Stimulated activated naive CD8-positive, alpha-beta T cell treated with anti-CD3 and anti-CD28 coated beads, Interleukin-15, Interleukin-2, amounts not matched to agents 100 ng/mL and 50 ng/mL, for 24 hours (primary cell): ENCODE results near the gene SAC3D1.

Source experiments
- H3K27ac Mint-ChIP-seq: one replicate; pipeline ENCODE4 v1.8.0; 2021; ENCODE audit warnings: mild to moderate bottlenecking, mixed read lengths
- H3K27me3 Mint-ChIP-seq: one replicate; pipeline ENCODE4 v1.8.0; 2021; ENCODE audit warnings: mixed read lengths
- H3K36me3 Mint-ChIP-seq: one replicate; pipeline ENCODE4 v1.8.0; 2021; ENCODE audit warnings: low read depth, mixed read lengths
- H3K4me1 Mint-ChIP-seq: one replicate; pipeline ENCODE4 v1.8.0; 2021; ENCODE audit warnings: low read depth, mixed read lengths
- H3K4me3 Mint-ChIP-seq: one replicate; pipeline ENCODE4 v1.8.0; 2021; ENCODE audit warnings: mild to moderate bottlenecking, mixed read lengths
- H3K9me3 Mint-ChIP-seq: one replicate; pipeline ENCODE4 v1.8.0; 2021; ENCODE audit warnings: mixed read lengths

The SAC3D1 gene

DNA sequence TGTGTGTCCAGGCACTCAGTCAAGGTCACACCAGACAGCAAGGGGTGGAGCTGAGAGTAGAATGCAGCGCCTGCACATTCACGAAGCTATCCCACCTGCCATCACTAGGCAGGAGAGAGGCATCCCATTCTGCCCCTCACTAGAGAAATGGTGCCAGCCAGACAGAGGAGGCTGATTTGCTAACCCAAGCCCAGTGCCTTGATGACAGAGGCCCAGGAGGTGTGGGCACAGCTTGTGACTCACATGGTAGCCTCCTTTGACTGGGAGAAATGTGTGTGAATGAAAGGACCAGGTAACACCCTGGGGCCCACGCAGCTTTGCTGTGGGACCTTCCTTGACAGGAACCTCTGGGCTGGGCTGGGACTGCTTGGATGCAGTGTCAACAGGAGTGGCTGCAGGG lies 22.5 kb downstream of the SAC3D1 start:
- H3K4me3 Mint-ChIP-seq: no peak overlapping the region
- no peaks in the 10 kb centered on the region for H3K27me3 Mint-ChIP-seq
- peaks cover 3% of the 10 kb centered on the region for H3K4me1 Mint-ChIP-seq
- H3K9me3 Mint-ChIP-seq: no peaks in the 10 kb centered on the region
- no peak overlapping the region for H3K27ac Mint-ChIP-seq
- H3K36me3 Mint-ChIP-seq: no peaks in the 10 kb centered on the region

DNA sequence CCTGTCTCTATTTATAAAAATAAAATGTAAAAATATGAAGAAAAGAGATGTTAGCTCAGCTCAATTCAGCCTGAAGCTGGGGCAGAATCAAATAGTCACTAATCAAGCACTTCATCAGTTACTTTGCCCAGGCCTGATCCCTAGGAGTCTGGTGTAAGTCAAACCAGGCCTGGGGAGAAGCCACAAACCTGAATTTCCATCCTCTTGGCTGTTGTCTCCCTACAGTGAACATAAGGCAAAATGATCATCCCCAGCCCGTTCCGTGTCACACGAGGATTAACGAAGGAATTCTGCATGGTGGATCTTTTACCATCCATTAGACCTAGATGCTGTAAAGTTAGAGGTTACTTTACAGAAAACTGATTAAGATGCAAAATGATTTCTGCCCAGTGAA lies 23.8 kb downstream of the SAC3D1 start:
- H3K4me3 Mint-ChIP-seq: no peak overlapping the region
- no peaks in the 10 kb centered on the region for H3K27me3 Mint-ChIP-seq
- H3K27ac Mint-ChIP-seq: no peak overlapping the region
- no peaks in the 10 kb centered on the region for H3K36me3 Mint-ChIP-seq
- H3K9me3 Mint-ChIP-seq: no peaks in the 10 kb centered on the region
- peaks cover 3% of the 10 kb centered on the region for H3K4me1 Mint-ChIP-seq

DNA sequence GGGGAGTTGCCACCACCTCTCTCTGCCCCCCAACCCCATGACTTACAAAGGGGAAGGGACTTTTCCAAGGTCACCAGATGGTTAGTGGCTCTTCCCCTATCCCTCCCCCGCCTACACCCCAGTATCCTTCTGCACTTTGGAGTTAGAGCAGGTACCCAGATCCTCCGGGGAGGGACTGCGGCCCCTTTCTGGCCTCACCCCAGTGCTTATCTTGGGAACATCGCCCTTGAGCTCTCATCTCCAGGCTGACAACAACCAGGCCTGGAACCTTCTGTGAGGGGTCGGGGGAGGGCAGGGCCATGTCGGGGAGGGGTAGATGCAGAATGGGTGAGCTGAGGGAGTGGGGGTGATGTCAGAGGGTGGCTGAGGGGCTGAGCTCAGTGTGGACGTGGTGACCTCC lies 24.8 kb downstream of the SAC3D1 start:
- H3K4me3 Mint-ChIP-seq: no peak overlapping the region
- H3K4me1 Mint-ChIP-seq: peaks cover 3% of the 10 kb centered on the region
- H3K27ac Mint-ChIP-seq: no peak overlapping the region
- H3K36me3 Mint-ChIP-seq: no peaks in the 10 kb centered on the region
- H3K9me3 Mint-ChIP-seq: no peaks in the 10 kb centered on the region
- no peaks in the 10 kb centered on the region for H3K27me3 Mint-ChIP-seq

DNA sequence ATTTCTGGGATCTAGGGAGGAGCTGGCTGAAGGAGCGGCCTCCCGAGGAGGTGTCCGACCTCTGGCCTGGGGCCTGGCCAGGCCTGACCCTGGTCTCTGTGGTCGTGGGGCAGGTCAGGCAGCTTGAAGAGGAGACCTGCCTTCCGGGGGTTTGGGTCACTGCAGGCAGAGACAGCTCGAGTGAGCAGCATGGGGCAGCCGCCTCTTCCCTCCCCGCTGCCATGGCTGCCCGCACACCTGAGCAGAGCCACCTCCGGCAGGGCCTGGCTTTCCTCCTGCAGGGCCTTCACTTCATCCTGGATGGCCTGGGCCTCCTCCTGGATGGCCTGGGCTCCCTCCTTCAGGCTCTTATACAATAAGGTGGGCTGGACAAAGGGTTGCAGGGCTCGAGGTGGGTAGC lies 25.3 kb downstream of the SAC3D1 start:
- Mint-ChIP-seq H3K4me3 (no peak overlapping the region), H3K4me1 (peaks cover 3% of the 10 kb centered on the region), H3K36me3 (no peaks in the 10 kb centered on the region), H3K27ac (no peak overlapping the region), H3K27me3 (no peaks in the 10 kb centered on the region), H3K9me3 (no peaks in the 10 kb centered on the region)

DNA sequence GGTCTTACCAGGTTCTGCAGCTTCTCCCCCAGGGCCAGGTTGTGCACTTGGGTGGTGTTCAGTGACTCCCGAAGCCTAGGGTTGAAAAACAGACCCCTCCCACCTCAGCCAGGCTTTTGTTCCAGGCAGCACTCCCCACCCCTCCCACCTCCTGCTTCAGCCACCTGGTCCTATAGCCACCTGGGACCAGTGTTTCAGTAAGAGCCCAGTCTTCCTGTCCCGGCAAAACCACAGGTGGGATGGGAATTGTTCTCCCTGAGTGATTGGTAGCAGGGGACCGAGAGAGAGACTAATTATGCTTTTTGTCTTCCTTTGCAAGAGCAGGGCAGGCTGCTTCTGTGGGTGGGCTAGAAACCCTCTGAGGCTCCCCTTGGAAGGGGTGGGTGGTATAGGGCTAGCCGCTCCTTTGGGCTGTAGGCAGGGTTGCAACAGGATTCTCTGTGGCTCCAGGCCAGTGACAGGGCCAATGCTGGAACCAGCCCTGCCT lies 25.8 kb downstream of the SAC3D1 start:
- no peaks in the 10 kb centered on the region for H3K36me3 Mint-ChIP-seq
- H3K4me1 Mint-ChIP-seq: peaks cover 3% of the 10 kb centered on the region
- no peaks in the 10 kb centered on the region for H3K27me3 Mint-ChIP-seq
- no peaks in the 10 kb centered on the region for H3K9me3 Mint-ChIP-seq
- H3K27ac Mint-ChIP-seq: no peak overlapping the region
- no peak overlapping the region for H3K4me3 Mint-ChIP-seq

DNA sequence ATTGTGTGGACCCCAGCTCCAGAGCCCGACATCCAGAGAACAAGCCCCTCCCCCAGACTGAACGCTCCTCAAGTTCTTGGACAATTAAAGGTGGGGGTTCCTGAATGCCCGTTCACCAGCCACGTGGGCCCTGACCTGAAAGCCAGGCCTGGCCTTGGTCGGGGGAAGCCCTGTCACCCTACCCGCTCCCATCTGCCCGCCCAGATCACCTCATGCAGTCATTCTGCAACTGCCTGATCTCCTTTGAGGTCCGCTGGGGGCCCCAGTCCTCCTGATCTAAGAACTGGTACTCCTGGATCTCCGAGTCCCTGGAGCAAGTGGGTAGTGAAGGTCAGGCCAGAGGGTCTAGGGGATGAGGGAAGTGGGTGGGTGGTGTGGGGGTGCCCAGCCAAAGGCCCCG lies 26.4 kb downstream of the SAC3D1 start:
- Mint-ChIP-seq H3K9me3 (no peaks in the 10 kb centered on the region), H3K27ac (no peak overlapping the region), H3K36me3 (no peaks in the 10 kb centered on the region), H3K4me1 (no peaks in the 10 kb centered on the region), H3K27me3 (no peaks in the 10 kb centered on the region), H3K4me3 (no peak overlapping the region)

DNA sequence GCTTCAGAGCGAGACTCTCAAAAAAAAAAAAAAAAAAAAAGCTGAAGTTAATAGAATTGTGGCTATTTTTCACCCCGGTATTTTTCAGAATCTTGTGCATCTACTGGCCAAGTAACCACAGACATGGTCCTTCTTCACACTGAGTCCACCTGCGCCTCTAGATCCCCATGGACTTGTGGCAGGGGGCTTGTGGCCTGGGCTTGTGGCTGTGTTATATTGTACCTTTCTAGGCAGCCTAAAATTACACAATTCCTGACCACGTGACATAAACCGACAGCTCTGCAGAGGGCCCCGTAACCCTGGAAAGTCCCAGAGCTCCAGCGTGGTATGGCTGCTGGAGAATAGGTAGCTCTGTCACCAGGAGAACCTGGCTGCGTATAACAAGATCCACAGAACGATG lies 28.2 kb downstream of the SAC3D1 start:
- Mint-ChIP-seq H3K36me3 (no peaks in the 10 kb centered on the region), H3K27me3 (no peaks in the 10 kb centered on the region), H3K4me3 (no peak overlapping the region), H3K27ac (no peak overlapping the region), H3K4me1 (no peaks in the 10 kb centered on the region), H3K9me3 (no peaks in the 10 kb centered on the region)

DNA sequence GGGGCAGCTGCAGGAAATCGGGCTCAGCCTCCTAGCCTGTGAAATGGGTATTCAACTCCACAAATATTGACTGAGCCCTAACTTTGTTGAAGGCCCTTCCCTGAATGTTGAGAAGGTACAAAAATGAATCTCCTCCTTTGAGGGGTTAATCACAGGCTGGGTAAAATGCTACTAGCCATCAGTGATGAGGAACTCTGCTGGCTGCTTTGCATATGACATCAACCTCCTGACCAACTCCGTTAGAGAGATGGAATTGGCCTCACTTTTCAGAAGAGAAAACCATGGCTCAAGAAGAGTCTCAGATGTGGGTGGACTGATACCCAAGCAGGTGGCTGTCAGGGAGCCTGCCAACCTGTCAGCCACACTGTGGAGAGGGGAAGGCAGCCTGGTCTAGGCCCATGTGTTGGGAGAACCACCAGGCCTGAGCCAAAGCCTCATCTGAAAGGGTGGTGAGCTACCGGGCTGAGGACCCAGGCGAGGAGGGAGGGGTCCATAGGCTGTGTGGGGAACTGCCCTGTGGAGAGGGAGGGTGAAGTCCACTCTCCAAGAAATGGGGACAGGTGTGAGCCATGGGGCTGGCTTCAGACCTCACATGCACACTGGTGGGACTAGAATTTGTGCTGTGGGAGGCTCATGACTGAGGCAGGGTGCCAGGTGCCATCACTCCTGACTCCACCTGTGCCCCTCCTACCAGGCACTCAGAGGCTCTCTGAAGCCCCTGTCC lies 31.1 kb downstream of the SAC3D1 start:
- Mint-ChIP-seq H3K36me3 (peaks cover 17% of the 10 kb centered on the region), H3K27ac (no peak overlapping the region), H3K27me3 (no peaks in the 10 kb centered on the region), H3K4me3 (no peak overlapping the region), H3K4me1 (no peaks in the 10 kb centered on the region), H3K9me3 (no peaks in the 10 kb centered on the region)

DNA sequence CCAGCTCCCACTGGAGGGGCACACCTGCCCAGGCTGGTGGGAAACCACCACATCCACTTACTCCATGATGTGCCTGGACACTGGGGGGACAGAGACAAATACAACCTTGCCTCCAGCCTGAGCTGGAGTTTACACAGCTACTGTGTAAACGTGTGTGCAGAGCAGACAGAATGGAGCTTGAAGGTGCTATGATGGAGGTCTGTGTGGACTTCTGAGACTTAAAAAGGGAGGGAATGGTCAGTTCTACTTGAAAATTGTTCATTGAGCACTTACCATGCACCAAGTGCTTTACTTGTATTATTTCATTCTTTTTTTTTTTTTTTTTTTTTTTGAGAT lies 31.6 kb downstream of the SAC3D1 start:
- Mint-ChIP-seq H3K4me3 (no peak overlapping the region), H3K4me1 (no peaks in the 10 kb centered on the region), H3K27ac (no peak overlapping the region)

DNA sequence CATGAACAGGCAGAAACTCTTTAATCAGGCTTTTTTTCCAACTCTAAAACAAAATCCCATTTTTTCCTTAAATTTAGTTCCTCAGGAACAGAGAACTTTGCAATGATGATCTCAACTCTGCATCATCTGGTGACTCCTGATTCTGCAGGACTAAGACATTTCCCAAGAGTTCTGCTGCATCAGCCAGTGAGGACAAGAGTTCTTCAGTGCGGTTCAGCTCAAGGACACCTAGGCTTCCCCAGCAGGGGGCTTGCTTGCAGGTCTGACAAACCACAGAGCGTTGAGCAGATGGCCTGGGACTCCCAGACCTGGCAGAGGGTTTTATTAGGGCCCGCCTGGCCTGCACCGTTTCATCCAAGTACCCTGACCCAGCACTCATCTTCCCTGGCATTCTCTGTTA lies 36.4 kb downstream of the SAC3D1 start:
- Mint-ChIP-seq H3K4me3 (no peak overlapping the region), H3K9me3 (no peaks in the 10 kb centered on the region), H3K4me1 (peaks cover 40% of the 10 kb centered on the region), H3K27ac (no peak overlapping the region), H3K36me3 (peaks cover 63% of the 10 kb centered on the region), H3K27me3 (no peaks in the 10 kb centered on the region)

More for the DNA sequence above, 31.6 kb downstream of the SAC3D1 start:
- H3K36me3 Mint-ChIP-seq: peaks cover 22% of the 10 kb centered on the region
- no peaks in the 10 kb centered on the region for H3K27me3 Mint-ChIP-seq
- H3K9me3 Mint-ChIP-seq: no peaks in the 10 kb centered on the region

DNA sequence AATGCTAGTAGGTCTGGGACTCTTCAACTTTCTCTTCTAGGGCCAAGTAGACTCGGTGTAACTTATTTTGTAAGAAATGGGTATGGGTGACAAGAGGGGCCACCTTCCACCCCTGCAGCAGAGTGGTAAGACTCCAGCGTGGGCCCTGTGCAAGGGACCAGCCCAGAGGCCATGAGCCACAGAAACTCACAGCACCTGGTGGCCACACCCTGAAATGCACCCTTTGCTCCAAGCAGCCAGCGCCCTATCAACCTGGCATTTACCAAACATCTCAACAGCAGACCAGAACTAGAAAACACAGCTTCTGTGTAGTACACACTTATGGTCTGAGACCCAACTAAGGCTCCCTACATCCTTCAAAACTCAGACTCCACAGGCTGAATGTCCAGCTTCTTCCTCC lies 37.1 kb downstream of the SAC3D1 start:
- Mint-ChIP-seq H3K9me3 (no peaks in the 10 kb centered on the region), H3K4me3 (peak overlapping the region; percentile 20), H3K27ac (peak overlapping the region; percentile 65), H3K36me3 (peaks cover 70% of the 10 kb centered on the region), H3K27me3 (no peaks in the 10 kb centered on the region), H3K4me1 (peaks cover 47% of the 10 kb centered on the region)

DNA sequence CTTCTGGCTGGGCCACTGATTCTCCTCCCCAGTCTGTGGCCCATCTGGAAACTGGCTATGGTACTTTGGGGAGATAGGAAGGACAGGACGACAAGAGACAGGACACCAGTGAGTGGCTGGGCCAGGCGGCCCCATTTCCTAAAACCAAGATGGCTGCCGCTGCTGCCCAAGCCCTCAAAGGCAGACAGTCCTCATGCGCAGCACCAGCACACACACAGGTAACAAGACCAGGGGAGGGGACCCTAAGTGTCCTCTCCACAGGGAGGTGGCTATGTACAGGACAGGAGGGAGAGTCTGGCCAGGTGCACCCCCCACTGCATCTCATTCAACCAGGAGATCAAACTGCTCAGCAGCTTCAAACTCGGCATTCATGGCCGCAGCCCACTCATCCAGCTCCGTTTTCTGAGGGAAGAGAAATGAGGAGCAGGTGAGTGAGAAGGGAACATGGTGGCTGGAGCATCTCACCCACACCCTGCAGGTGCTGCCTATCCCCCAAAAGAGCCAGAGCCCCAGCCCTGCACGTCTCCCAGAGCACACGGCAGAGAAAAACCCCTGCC lies 37.9 kb downstream of the SAC3D1 start:
- Mint-ChIP-seq H3K4me3 (no peak overlapping the region), H3K27me3 (no peaks in the 10 kb centered on the region), H3K36me3 (peaks cover 74% of the 10 kb centered on the region), H3K9me3 (no peaks in the 10 kb centered on the region), H3K4me1 (peaks cover 54% of the 10 kb centered on the region), H3K27ac (peak overlapping the region; percentile 65)

DNA sequence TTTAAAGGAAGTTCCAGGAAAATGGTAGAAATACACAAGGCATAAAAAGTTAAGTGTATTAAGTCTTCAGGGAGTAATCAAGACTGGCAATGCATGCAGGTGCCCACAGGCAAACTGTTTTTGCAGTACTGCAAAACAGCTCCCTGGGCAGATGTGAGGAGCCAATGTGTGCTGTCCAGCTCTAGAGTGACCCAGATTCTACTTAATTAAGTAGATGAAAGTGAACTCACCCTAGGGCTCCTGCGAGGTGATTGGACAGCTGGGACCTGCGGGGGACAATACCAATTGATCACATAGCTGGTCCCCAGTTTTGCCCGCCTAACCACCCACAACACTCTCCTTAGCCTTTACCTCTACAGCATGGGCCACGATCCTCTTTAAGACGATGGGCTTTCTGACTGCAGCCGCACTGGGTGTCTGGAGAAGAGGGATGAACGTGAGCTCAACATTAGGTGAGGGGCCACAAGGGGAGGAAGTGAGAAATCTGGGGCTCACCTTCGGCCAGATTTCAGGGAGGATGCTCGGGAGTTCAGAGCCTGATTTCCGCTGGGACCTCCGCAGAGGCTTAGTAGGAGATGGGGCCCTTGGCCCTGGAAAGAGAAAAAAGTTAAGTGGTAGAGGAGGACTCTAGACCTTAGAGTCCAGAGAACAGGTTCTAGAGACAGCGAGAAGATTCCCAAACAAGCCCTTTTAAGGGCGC lies 42.3 kb downstream of the SAC3D1 start:
- Mint-ChIP-seq H3K27ac (peak overlapping the region; percentile 95), H3K27me3 (no peaks in the 10 kb centered on the region), H3K9me3 (no peaks in the 10 kb centered on the region), H3K4me3 (peak overlapping the region; percentile 99), H3K4me1 (peaks cover 66% of the 10 kb centered on the region), H3K36me3 (peaks cover 60% of the 10 kb centered on the region)

DNA sequence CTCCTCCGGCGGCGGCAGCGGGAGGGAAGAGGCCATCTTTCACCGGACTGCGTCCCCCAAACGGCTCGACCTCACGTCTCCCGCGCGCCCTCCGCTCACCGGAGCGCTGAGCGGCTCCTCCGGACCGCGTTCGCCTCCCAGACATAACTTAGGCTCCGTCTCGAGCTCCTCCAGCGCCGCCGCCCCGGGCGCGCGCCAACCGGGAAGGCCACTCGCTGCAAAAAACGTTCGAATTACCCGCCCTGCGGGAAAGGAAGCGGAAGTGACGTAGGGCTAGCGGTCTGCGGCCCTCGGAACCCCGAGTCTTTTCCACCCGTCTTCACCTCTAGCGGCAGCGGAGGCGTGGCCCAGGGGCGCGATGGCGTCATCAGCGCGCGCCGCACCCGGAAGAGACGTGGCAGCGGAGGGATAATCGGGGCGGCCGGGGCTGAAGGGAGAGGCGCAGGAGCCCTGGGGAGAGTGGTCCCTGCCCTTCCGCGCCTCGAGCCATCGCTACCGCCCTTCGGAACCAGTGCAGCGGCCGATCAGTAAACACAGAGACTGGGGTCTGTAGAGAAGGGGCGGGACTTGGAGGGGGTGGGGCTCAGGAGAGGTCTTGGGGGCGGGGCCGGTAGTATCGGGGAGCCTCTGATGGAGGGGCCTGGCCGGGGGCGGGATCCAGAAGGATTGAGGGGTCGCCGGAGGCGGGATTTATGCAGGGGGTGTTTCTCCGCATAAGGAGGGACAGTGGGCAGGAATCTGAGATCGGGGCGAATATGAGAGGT lies 43.0 kb downstream of the SAC3D1 start, which contains the start of the genes CDCA5 and ZFPL1:
TSS of gene CDCA5 (minus strand) at position 207 of the 764 bp plus-strand sequence. CDS start at position 145, 62 bp downstream.
TSS of gene ZFPL1 (plus strand) at position 389 of the 764 bp plus-strand sequence. CDS start 477 bp downstream, outside the sequence.
- H3K4me3 Mint-ChIP-seq: peak within 1 kb of the TSS; percentile 99
- H3K27ac Mint-ChIP-seq: peak within 1 kb of the TSS; percentile 95
- no peaks in the 10 kb centered on the region for H3K27me3 Mint-ChIP-seq
- H3K36me3 Mint-ChIP-seq: peaks cover 60% of the 10 kb centered on the region
- H3K4me1 Mint-ChIP-seq: peaks cover 59% of the 10 kb centered on the region
- H3K9me3 Mint-ChIP-seq: no peaks in the 10 kb centered on the region
